Measurements from ENCODE around the gene CYP4F3. TPM values are rescaled to one million over a fixed set of nuclear protein-coding genes. Genes with fewer than 3 reads are reported as not detected.

CYP4F3 gene
- total and polyA plus RNA-seq, 2 of the 13 experiments (the other 11 are each of a cell fraction or from before 2014, with no cell fraction given) = 17.8 to 22.8 TPM

- Histone ChIP-seq H3K36me3 (replicated peaks in 1 of 2; ENCODE audit: control insufficient read depth in 1 of 2, insufficient read depth in 2 of 2, low read length in 2 of 2) (no peaks in the 10 kb centered on the region), H3K27me3 (ENCODE audit: control insufficient read depth in 1 of 2, insufficient read depth in 2 of 2, low read length in 2 of 2) (no peaks in the 10 kb centered on the region), H3K27ac (ENCODE audit: extremely low read length, insufficient read depth, low read length) (peak overlapping the region; percentile 92), H4K20me1 (ENCODE audit: insufficient read depth, low read length) (no peaks in the 10 kb centered on the region), H2AFZ (ENCODE audit: low read length) (no peak overlapping the region), H3K4me2 (ENCODE audit: low read depth, low read length) (peak overlapping the region; percentile 93), H3K9ac (ENCODE audit: insufficient read depth, low read depth, low read length) (peak overlapping the region; percentile 51), H3K79me2 (ENCODE audit: insufficient read depth, low read length) (peaks cover 6% of the 10 kb centered on the region), H3K4me3 (replicated peaks in 1 of 3; ENCODE audit: insufficient read depth in 1 of 3, low read depth in 2 of 3, low read length in 3 of 3) (peak overlapping the region; percentile 16 to 70 (median 27); a peak in 3 of 6 replicates), H3K4me1 (ENCODE audit: insufficient read depth, low read length) (peaks cover 42% of the 10 kb centered on the region), H3K9me3 (ENCODE audit: low read length) (no peaks in the 10 kb centered on the region)
- in situ Hi-C loops (cut with HindIII; ENCODE audit: extremely low pct_ligation_motif_present, low pct_unique_long_range_greater_than_20kb) = no loop called here
- ChIA-PET CTCF (ENCODE audit: low intra/inter-chr PET ratio, low total read pairs) (interaction anchor here (1.4 kb wide), 1 partner anchor 43 kb away, joined by 3 read pairs; no protein-coding TSS in a partner anchor), POLR2A (interaction anchor here (1.5 to 3.1 kb wide), 6 partner anchors 11 to 36 kb away, joined by 5 to 68 read pairs (median 10); partner anchors contain the start of gene CYP4F3)
- BruUV-seq (replicated peaks) = no TSS peak
- DNase-seq (ENCODE audit: low spot score) (no peak), FAIRE-seq (no peak), ATAC-seq (peak; percentile 12)
- WGBS (ENCODE audit: low lambda C conversion rate) = 29% methylated on average over 10 of the region's 10 CpGs
- intact Hi-C loops (cut with micrococcal nuclease; ENCODE audit: unreplicated experiment) = loop anchor here (2.0 to 5.0 kb wide), 2 partner anchors 31 to 40 kb away; partner anchors contain the start of gene CYP4F3
- TF ChIP-seq ZNF263 (CRISPR knock-in tag; IDR thresholded peaks at IDR 0.05) = peak; percentile 47
- TF ChIP-seq KMT2B (CRISPR knock-in tag; IDR thresholded peaks at IDR 0.05) = no peak
- no peak for TF ChIP-seq ELF4 (CRISPR knock-in tag; IDR thresholded peaks at IDR 0.05; ENCODE audit: borderline replicate concordance)
- TF ChIP-seq ZNF362 (CRISPR knock-in tag; IDR thresholded peaks at IDR 0.05; ENCODE audit: borderline replicate concordance) = no peak
- TF ChIP-seq ZNF629 (CRISPR knock-in tag; conservative IDR thresholded peaks at IDR 0.05) = peak; percentile 95
- no peak for TF ChIP-seq NFIC (IDR thresholded peaks at IDR 0.05; ENCODE audit: low read length)
- TF ChIP-seq RFX3 (CRISPR knock-in tag; IDR thresholded peaks at IDR 0.05) = no peak
- peak; percentile 32; the same call in 1 of the 2 replicates for TF ChIP-seq ZMYM3 (CRISPR knock-in tag; IDR thresholded peaks at IDR 0.05)
- no peak for TF ChIP-seq NPAS2 (CRISPR knock-in tag; IDR thresholded peaks at IDR 0.05; ENCODE audit: borderline replicate concordance)
- TF ChIP-seq ZNF225 (CRISPR knock-in tag; IDR thresholded peaks at IDR 0.05) = no peak
- TF ChIP-seq ZNF207 (IDR thresholded peaks at IDR 0.05; ENCODE audit: borderline replicate concordance) = no peak
- no peak for TF ChIP-seq TBL1XR1 (IDR thresholded peaks at IDR 0.05; ENCODE audit: borderline replicate concordance, low read length, partially characterized antibody)
- no peak for TF ChIP-seq RFX1 (IDR thresholded peaks at IDR 0.05)
- 0 out of 2 replicates have a peak, but pooled peaks have one; percentile 11 for TF ChIP-seq ADNP (CRISPR knock-in tag; IDR thresholded peaks at IDR 0.05)
- TF ChIP-seq ZKSCAN1 (IDR thresholded peaks at IDR 0.05; ENCODE audit: low read length) = peak; percentile 95
- no peak for TF ChIP-seq POLR2AphosphoS2 (IDR thresholded peaks at IDR 0.05; ENCODE audit: low read depth, low read length)
Measured at GRCh38 chr19:15671891-15672579, 31.3 kb downstream of the CYP4F3 start.

Data from HepG2 (cell line).